Hepatocyte (in vitro differentiated cells): ENCODE measurements around the gene RNF180. TPM values are rescaled to one million over a fixed set of nuclear protein-coding genes. Genes with fewer than 3 reads are reported as not detected.
"Not testable (repeated sequence)": the region's sequence is repeated elsewhere in the genome, so short reads cannot be mapped to it uniquely, and the experiment has no call there.

ENCODE experiments used
- DNase-seq: peaks from one replicate; pipeline ENCODE4 v3.0.0-alpha.2; 2016; ENCODE audit warnings: low spot score
- H2AFZ ChIP-seq: fragments of 200-600 bp; sonication (generic); 2 replicates; pipeline ENCODE4 v1.6.0; 2016; ENCODE audit warnings: antibody characterized with exemption, mild to moderate bottlenecking
- H3K27ac ChIP-seq: fragments of 200-600 bp; sonication (generic); 2 replicates; pipeline ENCODE4 v1.5.1; 2016; ENCODE audit warnings: mild to moderate bottlenecking
- H3K27me3 ChIP-seq: fragments of 200-600 bp; sonication (generic); 2 replicates; pipeline ENCODE4 v1.6.1; 2016
- H3K36me3 ChIP-seq: fragments of 200-600 bp; sonication (generic); replicated peaks from 2 replicates; pipeline ENCODE4 v1.5.1; 2016; ENCODE audit warnings: low read depth; ENCODE audit not compliant: insufficient read depth
- H3K4me1 ChIP-seq: fragments of 200-600 bp; sonication (generic); 2 replicates; pipeline ENCODE4 v1.5.1; 2016; ENCODE audit warnings: mild to moderate bottlenecking, moderate library complexity; ENCODE audit not compliant: insufficient read depth
- H3K4me2 ChIP-seq: fragments of 200-600 bp; sonication (generic); 2 replicates; pipeline ENCODE4 v1.6.0; 2016
- H3K4me3 ChIP-seq: fragments of 200-600 bp; sonication (generic); 2 replicates; pipeline ENCODE4 v1.5.1; 2016; ENCODE audit warnings: mild to moderate bottlenecking
- H3K79me2 ChIP-seq: fragments of 200-600 bp; sonication (generic); 2 replicates; pipeline ENCODE4 v1.6.0; 2017; ENCODE audit warnings: mild to moderate bottlenecking
- H3K9me2 ChIP-seq: fragments of 200-600 bp; sonication (generic); replicated peaks from 2 replicates; pipeline ENCODE4 v1.6.0; 2017; ENCODE audit warnings: mild to moderate bottlenecking; ENCODE audit not compliant: insufficient read depth
- H3K9me3 ChIP-seq: fragments of 200-600 bp; sonication (generic); 2 replicates; pipeline ENCODE4 v1.5.1; 2016; ENCODE audit warnings: low read depth, mild to moderate bottlenecking
- H4K20me1 ChIP-seq: fragments of 200-600 bp; sonication (generic); 2 replicates; pipeline ENCODE4 v1.6.0; 2016; ENCODE audit warnings: mild to moderate bottlenecking; ENCODE audit not compliant: insufficient read depth, poor library complexity, severe bottlenecking
- EZH2 ChIP-seq: fragments of 200-600 bp; sonication (generic); IDR thresholded peaks from 2 replicates; pipeline ENCODE4 v1.6.1; 2016; ENCODE audit warnings: antibody characterized with exemption, mild to moderate bottlenecking, borderline replicate concordance
- EZH2phosphoT487 ChIP-seq: fragments of 200-600 bp; sonication (generic); IDR thresholded peaks from one replicate; pipeline ENCODE4 v1.6.1; 2018; ENCODE audit warnings: antibody characterized with exemption, mild to moderate bottlenecking, low read depth, moderate library complexity; ENCODE audit not compliant: unreplicated experiment, severe bottlenecking
- WGBS: methylation state at CpG from one replicate; pipeline ENCODE4 v1.1.6; 2016; ENCODE audit warnings: low lambda C conversion rate; ENCODE audit errors: missing lambda C conversion rate; 5-methylcytosine and 5-hydroxymethylcytosine counted together
- polyA plus RNA-seq: library from polyadenylated mRNA; unstranded; fragments of >200 nt; fragmentation: Nextera tagmentation; extraction: Ambion mirVana; gene quantifications from 2 replicates; pipeline ENCODE4 v1.2.1, GENCODE V29; 2016
- total RNA-seq: library from RNA; depleted of rRNA; stranded (reverse); fragments of >200 nt; gene quantifications from 2 replicates; pipeline ENCODE4 v1.2.3, GENCODE V29; 2014
- TF ChIP-seq, protein P1 (sequence below): fragments of 200-600 bp; sonication (generic); IDR thresholded peaks from 2 replicates; pipeline ENCODE4 v1.5.1; 2016; ENCODE audit warnings: antibody characterized with exemption, mild to moderate bottlenecking; ENCODE audit not compliant: poor library complexity

The RNF180 gene
- total and polyA plus RNA-seq, 2 experiments from 2014 or later = 3.0 to 4.7 TPM

- no peak for DNase-seq
- no peaks in the 10 kb centered on the region for H3K27me3 ChIP-seq
- H4K20me1 ChIP-seq = no peaks in the 10 kb centered on the region
- no peak overlapping the region for H3K4me2 ChIP-seq
- no peak overlapping the region for H3K4me3 ChIP-seq
- H3K4me1 ChIP-seq = no peaks in the 10 kb centered on the region
- H3K79me2 ChIP-seq = no peaks in the 10 kb centered on the region
- no peaks in the 10 kb centered on the region for H3K36me3 ChIP-seq
- H3K9me2 ChIP-seq = no peaks in the 10 kb centered on the region
- TF ChIP-seq, protein P1, sequence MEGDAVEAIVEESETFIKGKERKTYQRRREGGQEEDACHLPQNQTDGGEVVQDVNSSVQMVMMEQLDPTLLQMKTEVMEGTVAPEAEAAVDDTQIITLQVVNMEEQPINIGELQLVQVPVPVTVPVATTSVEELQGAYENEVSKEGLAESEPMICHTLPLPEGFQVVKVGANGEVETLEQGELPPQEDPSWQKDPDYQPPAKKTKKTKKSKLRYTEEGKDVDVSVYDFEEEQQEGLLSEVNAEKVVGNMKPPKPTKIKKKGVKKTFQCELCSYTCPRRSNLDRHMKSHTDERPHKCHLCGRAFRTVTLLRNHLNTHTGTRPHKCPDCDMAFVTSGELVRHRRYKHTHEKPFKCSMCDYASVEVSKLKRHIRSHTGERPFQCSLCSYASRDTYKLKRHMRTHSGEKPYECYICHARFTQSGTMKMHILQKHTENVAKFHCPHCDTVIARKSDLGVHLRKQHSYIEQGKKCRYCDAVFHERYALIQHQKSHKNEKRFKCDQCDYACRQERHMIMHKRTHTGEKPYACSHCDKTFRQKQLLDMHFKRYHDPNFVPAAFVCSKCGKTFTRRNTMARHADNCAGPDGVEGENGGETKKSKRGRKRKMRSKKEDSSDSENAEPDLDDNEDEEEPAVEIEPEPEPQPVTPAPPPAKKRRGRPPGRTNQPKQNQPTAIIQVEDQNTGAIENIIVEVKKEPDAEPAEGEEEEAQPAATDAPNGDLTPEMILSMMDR = no peak
- TF ChIP-seq EZH2phosphoT487 = no peak
- TF ChIP-seq EZH2 = no peak
- 100% methylated on average over 1 of the region's 1 CpG for WGBS
- no peaks in the 10 kb centered on the region for H3K9me3 ChIP-seq
- H2AFZ ChIP-seq = no peak overlapping the region
- no peak overlapping the region for H3K27ac ChIP-seq
Measured at GRCh38 chr5:64221911-64222310, 56.3 kb downstream of the RNF180 start.

DNA sequence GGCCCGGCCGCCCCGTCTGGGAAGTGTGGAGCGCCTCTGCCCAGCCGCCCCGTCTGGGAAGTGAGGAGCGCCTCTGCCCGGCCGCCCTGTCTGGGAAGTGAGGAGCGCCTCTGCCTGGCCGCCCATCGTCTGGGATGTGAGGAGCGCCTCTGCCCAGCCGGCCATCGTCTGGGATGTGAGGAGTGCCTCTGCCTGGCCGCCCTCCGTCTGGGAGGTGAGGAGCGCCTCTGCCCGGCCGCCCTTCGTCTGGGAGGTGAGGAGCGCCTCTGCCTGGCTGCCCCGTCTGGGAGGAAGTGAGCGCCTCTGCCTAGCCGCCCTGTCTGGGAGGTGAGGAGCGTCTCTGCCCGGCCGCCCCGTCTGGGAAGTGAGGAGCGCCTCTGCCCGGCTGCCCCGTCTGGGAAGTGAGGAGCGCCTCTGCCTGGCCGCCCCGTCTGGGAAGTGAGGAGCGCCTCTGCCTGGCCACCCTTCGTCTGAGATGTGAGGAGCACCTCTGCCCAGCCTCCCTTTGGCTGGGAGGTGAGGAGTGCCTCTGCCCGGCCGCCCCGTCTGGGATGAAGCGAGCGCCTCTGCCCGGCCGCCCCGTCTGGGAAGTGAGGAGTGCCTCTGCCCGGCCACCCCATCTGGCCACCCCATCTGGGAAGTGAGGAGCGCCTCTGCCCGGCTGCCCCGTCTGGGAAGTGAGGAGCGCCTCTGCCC is 59.8 kb downstream of the RNF180 start:
- H3K36me3 ChIP-seq, H3K9me3 ChIP-seq, H3K4me2 ChIP-seq, H2AFZ ChIP-seq, H3K4me1 ChIP-seq, H3K4me3 ChIP-seq, H4K20me1 ChIP-seq, H3K79me2 ChIP-seq, H3K27ac ChIP-seq, H3K27me3 ChIP-seq, DNase-seq, H3K9me2 ChIP-seq: not testable (repeated sequence)
- WGBS = 96% methylated on average over 25 of the region's 50 CpGs

DNA sequence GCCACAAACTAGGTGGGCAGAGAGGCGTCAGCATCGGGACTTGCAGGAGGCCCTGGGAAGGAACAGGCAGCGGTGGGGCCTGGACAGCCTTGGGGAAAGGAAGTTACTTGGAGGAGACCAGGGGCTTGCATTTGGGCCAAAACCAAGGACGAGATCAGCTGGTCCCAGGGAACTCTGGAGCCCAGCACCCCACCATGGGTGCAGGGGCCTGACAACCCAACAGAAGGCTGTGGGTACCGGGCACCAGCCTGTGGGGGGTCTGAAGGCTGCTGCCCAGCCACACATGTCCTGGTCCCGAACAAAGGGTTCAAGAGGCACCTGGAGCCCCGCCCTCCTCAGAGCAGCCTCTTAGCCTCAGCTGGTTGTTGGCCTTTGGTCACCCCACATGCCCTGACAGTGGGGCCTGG is 61.5 kb downstream of the RNF180 start:
- not testable (repeated sequence) for H3K4me1 ChIP-seq, H3K4me2 ChIP-seq, H2AFZ ChIP-seq, H4K20me1 ChIP-seq, DNase-seq, H3K4me3 ChIP-seq, H3K27me3 ChIP-seq, H3K9me2 ChIP-seq, H3K27ac ChIP-seq, H3K36me3 ChIP-seq, H3K9me3 ChIP-seq, H3K79me2 ChIP-seq
- WGBS = 100% methylated on average over 7 of the region's 7 CpGs

DNA sequence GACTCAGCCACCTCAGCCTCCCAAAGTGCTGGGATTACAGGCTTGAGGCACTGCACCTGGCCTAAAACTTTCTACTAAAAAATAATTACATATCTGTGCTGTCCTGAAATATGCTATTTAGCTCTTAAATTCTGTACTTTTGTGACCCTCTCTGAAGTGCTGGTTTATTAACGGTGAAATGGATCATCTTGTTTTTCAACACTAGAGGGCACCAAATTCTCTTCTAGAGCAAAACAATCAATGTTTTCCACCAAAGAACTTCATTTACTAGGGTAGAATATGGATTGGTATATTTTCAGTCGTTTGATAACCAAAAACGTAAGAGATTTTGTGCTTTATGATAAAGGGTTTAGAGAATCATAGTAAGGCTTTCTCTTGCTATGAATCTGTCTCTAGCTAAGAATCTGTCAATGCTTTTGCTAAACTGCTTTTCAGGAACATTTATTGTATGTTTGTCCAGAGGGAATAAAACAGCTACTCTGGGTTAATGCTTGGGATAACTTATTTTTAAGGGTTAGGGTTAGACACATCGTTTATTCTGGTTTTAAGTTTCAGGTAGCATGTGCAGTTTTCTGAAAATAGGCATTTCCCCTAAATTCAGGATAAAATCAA is 63.6 kb downstream of the RNF180 start:
- no peaks in the 10 kb centered on the region for H3K36me3 ChIP-seq
- no peaks in the 10 kb centered on the region for H3K4me1 ChIP-seq
- no peaks in the 10 kb centered on the region for H4K20me1 ChIP-seq
- no peak overlapping the region for H3K4me2 ChIP-seq
- no peaks in the 10 kb centered on the region for H3K9me3 ChIP-seq
- H3K79me2 ChIP-seq = no peaks in the 10 kb centered on the region
- TF ChIP-seq EZH2 = no peak
- TF ChIP-seq, protein P1 = peak; percentile 73
- H3K27ac ChIP-seq = no peak overlapping the region
- no peaks in the 10 kb centered on the region for H3K27me3 ChIP-seq
- DNase-seq = peak; percentile 60
- no peak overlapping the region for H2AFZ ChIP-seq
- WGBS = 4% methylated on average over 4 of the region's 4 CpGs
- H3K4me3 ChIP-seq = no peak overlapping the region
- H3K9me2 ChIP-seq = no peaks in the 10 kb centered on the region
